Nucleus accumbens (tissue), 56 donors: ENCODE data around the gene ALPK3.
A peak's percentile ranks its signal among the peaks of the same experiment; 100 is the strongest.

Source experiments
- DNase-seq, 56 donors: peaks; one replicate each; lab custom pipeline; 2025; lab: John Stamatoyannopoulos, UW

ALPK3 gene

DNA sequence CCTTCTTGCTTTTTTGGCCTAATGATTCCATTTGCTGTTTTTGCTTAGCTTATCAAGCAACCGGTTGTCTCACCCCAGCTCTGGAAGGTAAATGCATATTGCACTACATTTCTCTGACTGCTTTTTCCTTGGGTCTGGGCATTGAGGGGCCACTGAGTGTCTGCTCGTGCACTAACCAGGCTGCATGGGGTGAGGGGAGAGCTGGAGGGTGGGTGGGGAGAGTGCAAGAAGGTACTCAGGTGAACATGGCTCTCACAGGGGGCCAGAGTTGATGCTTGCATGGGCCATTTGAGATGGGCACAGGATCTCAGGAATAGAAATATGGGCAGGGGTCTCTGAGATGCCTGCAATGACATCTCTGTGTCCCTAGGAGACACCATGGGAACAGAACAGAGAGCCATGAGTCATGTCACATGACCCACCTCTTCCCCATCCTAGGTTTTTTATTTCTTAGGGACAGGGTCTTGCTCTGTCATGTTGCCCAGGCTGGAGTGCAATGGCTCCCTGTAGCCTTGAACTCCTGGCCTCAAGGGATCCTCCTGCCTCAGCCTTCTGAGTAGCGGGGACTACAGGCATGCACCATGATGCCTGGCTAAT is 6.2 kb downstream of the ALPK3 start:
- DNase-seq: no peak

DNA sequence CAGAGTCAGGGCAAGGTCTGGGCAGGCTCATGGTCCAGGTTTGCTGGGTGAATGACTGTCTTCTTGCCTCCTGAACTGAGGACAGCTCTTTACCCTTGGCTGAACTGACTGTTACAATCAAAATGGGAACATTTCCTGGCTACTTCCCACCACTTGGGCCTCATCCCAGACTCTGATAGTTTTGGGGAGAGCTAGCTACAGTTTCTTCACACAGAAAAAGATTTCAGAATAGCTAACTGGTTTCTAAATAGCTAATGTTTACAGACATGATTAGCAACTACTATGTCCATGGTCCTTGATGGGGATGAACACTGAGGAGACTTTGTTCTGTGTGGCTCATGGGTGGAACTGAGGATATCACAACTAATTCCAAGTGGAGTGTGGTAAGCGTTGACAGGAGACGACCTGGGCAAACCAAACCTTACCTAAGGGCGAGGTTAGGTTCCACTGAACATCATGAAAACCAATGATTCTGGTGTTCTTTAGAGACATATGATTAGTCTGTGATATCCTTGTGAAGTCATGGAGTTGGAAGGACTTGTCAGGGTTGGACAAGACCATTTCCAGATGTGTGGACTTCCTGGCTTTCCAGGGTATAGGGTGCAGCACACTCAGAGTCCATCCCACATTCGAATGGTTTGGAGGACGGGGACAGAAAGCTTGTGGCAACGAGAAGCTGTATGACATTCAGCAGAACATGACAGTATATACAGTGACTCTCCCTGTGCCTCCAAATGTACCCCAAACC is 7.3 kb downstream of the ALPK3 start:
- DNase-seq: peak in 2 of 56 donors; percentile 7 to 16

DNA sequence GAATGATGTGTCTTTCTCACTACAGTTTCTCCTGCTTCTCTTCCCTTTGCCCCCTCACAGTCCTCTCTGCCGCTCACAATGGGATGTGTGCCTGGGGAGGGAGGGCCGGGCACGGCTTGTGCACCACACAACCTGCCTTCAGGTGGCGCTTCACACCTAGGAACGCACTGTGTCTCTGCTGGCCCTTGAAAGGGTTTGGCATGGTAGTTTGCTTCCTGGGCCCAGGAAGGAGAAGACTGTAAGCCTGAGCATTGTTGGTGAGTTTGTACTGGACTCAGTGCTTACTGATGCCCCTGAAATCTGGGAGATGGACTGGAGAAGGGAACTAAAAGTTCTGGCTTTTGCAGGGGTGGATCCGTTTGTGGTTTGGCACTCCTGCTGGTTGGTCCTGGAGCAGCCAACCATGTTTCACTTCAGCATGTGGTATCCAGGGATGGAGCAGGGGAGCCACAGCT is 9.2 kb downstream of the ALPK3 start:
- no peak for DNase-seq

DNA sequence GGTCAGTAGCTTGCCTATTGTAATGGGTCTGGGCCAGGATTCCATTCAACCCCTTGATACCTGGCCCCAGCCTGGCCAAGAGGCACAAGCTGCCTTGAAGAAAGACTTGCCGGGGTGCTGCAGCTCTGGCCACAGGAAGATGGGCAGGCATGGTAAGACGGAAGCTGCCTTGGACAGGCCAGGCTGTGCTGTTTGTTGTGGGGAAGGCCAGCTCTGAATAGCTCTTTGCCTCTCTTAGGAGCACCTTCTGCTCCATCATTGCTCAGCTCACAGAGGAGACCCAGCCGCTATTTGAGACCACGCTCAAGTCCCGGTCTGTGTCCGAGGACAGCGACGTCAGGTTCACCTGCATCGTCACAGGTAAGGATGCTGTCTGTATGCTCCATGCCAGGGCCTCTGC is 10.1 kb downstream of the ALPK3 start:
- no peak for DNase-seq

DNA sequence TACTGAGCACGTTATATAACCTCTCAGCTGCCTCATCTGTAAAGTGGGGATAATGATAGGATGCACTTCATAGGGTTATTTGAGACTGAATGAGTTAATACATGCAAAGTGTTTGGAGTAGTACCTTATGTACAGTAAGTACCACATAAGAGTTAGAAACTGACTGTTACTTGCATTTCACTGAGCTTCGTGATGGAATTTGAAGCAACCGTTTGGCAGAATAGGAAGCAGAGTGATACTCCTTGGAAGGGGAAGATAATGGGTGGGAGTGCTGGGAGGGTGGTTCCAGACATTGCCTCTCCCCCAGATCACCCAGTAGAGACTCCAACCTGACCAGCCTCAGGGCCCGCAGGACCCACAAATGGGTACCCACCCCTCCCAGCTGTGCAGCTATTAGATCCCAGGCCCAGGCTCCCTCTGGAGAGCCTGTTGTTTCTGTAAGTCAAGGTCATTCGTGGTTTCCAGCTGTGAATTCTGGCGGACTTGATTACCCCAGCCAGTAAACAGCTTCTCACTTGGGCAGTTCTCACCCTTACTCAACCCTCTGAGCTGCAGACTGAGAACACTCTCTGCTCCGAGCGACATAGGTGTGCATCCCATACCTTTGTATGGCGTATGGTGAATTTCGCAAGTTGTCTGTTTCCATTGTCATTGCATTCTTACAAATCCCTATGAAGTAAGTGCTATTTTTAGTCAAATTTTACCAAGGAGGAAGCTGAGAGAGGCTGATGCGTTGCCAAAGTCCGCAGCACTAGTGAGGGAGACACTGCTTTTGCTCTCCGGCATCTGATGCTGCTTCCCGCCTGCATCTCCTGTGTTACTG is 11.1 kb downstream of the ALPK3 start:
- DNase-seq: no peak

DNA sequence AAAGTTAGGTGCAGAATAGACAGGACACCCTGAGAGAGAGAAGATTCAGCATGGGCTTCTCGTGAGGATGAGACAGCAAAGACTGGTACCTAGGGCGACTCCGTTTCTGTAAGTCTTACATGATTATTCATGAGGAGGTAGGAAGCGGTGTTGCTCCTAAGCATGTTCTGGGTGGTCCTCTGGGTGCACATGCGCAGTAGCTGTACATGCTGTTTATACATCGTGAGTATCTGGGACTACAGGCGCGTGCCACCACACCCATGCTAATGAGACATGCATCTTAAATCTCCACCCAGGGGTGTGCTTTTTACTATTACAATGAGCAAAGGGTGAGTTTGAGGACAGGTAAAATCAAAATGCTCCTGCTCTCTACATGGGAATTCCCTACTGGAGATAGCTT is 12.3 kb downstream of the ALPK3 start:
- DNase-seq: no peak

DNA sequence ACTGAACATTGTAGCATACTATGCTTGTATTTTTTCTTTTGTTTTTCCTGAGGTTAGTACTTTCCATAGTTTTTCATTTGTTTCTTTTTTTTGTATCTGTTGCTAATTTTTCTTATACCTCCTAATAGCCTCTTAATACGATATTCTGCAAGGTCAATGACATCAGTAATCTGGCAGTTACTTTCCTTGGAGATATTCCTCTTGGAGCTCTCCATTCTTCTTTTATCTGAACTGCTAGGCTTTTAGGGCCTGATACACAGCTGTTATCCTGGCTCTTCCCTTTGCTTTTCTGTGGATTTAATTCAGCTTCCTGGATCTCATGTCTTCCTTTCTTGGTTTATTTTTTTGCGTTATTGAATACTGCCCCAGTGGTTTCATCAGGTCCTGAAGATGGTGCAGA is 12.9 kb downstream of the ALPK3 start:
- no peak for DNase-seq

DNA sequence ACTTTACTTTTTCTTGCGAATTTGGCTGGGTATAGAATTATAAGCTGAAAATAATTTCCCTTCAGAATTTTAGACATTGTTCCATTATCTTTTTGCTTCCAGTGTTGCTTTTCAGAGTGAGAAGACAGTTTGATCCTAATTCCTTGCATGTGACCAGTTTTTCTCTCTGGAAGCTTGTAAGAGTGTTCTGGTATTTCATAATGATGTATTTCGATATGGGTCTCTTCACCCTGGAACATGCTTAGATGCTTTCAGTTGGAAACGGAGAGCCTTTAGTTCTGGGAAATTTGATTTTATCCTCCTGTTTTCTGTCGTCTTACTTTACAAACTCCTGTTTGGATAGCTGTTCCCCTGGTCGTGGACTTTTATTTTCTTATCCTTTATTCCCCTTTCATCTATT is 13.9 kb downstream of the ALPK3 start:
- DNase-seq: no peak

DNA sequence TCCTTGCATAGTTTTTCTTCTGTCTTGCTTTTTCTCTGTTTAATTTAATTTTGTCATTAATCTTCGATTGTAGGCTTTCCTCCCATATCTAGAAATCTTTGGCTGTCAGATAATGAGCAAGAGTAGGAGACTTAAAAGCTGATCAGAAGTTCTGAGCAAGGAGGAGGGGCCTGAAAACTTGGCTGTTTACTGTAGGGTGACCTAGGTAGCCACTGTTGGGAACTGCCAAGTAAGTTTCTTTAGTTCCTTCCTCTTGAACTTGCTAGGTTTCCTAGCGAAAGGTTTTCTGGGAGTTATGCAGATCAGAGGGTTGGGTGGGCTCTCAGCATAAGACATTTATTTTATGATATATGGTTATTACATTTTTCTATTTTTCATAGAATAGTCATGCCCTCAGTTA is 14.5 kb downstream of the ALPK3 start:
- no peak for DNase-seq

DNA sequence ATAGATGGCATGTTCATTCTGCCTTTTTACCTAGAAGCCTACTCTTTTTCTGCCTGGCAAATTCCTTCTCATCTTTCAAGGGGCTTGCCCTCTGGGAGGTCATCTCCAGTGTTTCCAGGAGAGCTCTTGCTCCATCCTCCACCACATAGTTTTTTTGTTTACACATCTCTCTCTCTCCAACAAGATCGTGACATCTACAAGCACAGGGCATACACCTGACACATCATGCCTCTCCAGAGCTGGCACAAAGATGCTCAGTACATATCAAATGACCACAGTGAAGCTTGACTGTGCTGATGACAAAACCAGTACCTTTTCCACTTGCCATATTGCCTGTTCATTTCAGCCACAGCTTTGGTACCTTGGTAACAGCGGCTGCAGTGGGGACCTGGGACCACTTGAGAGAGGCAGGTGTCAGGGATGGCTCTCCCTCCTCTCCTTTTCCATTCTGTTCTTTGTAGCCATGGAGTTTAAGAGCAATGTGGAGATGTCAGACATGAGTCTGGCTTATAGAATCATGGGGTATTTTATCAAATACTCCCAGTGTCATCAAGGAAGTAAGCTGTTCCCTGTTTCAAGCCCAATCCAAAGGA is 15.4 kb downstream of the ALPK3 start:
- DNase-seq: no peak

DNA sequence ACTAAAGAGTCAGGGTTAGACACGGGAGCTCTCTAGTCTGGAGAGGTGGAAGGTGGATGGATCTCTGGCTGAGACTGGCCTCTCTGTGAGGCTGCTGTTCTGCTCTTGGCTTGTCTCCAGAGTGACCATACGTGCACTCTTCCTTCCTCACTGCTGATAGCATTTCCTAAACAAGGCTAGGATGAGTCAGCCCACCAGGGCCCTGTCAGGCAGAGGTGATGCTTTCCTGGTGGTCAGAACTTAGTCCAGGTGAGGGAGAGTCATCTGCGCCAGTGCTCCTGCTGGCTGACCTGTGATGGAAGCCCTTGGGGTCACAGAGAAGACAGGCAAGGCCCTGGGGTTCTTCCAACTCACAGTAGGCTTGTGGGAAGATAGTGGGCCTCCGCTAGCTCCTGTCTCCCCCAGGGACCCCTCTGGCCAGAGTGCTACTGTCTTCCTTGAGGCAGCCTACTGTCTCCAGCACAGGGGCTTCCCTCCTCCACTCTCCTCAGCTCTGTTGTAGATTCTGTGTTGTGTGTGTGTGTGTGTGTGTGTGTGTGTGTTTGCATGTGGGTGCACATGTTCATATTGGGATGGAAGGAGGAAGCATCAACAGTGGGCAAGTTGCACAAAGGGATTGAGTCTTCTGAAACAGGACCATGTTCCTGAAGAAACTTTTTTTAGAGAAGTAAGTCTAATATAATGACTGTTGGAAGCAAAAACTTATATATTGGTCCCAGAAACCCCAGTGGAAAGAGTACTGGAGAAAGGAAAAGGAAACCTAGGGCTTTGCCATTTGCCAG is 16.5 kb downstream of the ALPK3 start:
- no peak for DNase-seq

DNA sequence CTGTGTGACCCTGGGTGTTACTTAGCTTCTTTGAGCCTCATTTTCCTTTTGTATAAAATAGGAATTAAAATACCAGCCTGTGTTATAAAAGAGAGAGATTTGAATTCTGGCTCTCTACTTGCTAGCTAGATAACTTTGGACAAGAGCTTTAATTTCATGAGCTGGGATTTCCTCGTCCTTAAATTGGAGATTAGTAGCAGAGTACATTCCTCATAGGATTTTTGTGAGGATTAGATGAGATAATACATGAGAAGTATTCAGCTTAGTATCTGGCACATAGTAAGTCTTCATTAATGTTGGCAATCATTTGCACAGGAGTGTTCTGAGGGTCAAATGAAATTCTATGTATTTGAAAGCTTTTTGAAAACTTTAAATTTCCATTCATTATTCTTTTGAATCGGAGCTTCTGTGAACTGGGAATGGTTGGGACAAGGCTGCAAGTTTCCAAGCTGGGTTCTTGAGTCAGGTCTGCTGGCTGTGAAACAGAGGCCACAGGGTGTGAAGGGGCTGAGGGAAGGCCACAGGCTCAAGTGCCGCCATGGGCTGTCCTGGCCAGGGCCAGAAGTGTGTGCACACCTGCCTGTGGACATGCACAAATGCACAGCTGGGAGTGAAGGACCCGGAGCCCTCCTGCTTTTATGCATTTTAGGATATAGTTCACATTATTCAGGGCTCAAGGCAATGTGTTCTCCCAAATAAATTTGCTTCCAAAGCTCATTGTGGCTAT is 17.2 kb downstream of the ALPK3 start:
- no peak for DNase-seq

DNA sequence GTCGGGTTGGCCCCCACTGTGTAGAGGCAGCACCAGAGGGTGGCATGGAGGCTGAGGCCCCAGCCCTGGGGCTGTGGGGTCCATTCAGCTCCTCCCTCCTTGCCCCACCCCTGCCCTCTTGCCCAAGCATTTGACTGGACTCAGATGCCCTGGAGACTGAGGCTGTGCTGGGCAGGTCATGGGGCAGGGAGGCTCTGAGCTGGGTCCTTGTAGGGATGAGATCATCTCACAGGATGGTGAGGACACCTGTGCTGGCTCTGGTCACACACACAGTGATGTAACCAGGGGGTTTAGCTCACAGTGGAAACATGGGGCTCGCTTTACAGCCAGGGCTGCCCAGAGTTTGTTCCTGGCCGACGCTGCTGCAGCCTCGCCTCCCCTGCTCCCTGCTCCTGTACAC is 17.8 kb downstream of the ALPK3 start:
- no peak for DNase-seq

DNA sequence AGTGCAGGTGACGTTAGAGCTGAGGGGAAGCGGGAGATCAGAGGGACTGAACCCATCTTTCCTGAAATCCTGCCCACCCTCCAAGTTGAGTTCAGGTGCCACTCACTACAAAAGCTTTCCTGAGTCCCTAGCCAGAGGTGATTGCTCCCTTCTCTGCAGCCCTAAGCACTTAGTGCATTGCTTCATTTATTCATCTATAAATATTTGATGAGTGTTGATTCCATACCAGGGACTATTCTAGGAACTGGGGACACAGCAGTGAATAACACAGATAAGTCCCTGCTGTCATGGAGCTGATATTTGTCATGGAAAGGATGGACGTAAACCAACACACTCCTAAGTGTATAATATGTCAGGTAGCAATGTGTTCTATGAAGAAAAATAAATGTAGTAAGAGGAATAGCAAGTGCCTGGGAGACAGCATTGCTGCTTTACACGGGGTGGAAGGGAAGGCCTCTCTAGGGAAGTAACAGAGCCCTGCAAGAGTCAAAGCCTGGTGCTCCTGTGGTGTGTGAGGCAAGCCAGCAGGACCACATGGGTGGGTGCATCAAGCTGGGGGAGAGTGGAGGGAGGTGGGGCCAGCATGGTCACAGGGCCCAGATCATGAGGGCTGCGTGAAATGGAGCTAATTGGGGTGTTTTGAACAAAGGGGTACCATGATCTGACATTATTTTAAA is 18.6 kb downstream of the ALPK3 start:
- no peak for DNase-seq

DNA sequence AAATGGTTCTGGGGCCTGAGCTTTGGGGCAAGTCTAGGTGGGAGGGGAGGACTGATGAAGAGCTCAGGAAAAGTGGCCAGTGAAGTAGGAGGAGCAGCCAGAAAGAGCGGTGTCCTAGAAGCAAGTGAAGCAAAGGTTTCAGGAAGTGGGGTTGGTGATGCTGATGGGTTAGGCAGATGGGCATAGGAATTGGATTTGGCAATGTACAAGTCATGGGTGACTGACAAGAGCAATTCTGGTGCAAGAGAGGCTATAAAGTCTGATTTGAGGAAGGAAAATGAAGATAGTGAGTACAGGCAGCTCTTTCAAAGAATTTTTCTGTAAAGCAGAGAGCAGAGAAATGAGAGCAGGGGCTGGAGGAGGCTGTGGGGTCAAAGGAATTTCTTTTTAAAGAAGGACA is 19.7 kb downstream of the ALPK3 start:
- no peak for DNase-seq

DNA sequence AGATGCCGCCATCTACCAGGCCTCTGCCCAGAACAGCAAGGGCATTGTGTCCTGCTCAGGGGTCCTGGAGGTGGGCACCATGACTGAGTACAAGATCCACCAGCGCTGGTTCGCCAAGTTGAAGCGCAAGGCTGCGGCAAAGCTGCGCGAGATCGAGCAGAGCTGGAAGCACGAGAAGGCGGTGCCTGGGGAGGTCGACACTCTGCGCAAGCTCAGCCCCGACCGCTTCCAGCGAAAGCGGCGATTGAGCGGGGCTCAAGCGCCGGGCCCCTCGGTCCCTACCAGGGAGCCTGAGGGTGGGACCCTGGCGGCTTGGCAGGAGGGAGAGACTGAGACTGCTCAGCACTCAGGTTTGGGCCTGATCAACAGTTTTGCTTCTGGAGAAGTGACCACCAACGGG is 22.6 kb downstream of the ALPK3 start:
- no peak for DNase-seq

DNA sequence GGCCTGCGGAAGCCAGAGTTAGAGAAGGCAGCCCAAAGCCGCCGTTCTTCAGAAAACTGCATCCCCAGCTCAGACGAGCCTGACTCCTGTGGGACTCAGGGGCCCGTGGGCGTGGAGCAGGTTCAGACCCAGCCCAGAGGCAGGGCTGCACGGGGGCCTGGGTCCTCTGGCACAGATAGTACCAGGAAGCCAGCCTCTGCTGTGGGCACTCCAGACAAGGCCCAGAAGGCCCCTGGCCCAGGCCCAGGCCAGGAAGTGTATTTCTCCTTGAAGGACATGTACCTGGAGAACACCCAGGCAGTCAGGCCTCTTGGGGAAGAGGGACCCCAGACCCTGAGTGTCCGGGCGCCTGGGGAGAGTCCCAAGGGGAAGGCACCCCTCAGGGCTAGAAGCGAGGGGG is 23.1 kb downstream of the ALPK3 start:
- DNase-seq: no peak

DNA sequence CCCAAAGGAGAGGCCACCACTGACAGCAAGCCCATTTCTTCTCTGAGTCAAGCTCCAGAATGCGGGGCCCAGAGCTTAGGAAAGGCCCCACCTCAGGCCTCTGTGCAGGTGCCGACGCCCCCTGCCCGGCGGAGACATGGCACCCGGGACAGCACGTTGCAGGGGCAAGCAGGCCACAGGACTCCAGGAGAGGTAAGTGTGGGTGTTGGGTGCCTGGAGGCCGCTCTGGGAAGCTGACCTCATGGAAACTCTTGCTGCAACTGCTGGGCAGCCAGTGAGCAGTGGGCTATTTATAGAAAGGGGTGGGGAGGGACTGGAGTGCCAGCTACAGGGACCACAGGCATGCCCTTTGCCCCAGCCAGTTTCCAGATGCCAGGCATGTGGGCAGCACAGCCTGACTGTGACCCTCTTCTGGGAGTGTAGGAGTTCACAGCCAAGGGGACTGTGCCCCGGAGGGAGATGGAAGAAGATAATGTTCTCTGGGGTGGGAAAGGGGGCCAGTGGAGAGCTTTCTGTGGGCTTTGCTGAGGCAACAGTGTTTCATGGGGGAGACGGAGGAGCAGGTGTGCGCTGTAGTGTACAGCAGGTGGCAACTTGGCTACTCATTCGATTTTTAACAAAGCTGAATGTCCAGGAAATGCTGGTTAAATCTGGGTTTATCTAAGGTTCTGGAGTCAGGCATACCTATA is 23.7 kb downstream of the ALPK3 start:
- DNase-seq: no peak

DNA sequence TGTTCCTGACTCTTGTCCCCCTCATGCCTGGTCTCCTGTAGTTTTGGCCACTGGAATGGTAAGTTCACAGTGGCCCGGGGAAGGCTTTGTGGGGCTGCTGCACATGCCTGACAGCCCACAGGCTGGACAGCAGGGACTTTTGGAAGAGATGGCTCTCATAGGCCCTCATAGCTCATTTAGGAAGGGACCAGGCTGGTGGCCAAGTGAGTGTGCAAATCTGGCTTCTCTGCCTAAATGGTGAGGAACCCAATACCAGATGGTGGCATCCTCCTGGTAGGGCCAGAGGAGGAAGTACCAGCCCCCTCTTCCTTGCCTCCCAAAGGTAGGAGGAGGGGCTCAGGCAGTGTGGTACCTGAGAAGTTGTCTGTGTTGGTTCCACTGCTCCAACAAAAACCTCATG is 25.6 kb downstream of the ALPK3 start:
- DNase-seq: no peak
